GM12874 (cell line): Measurements from ENCODE around the gene LRRIQ3.

ENCODE experiments used
- TF ChIP-seq, protein P1 (sequence below): IDR thresholded peaks from 2 replicates; pipeline ENCODE4 v1.5.1; 2011; ENCODE audit warnings: low read depth, mild to moderate bottlenecking, control low read depth, low read length, moderate library complexity; ENCODE audit not compliant: insufficient read depth

Gene LRRIQ3

DNA sequence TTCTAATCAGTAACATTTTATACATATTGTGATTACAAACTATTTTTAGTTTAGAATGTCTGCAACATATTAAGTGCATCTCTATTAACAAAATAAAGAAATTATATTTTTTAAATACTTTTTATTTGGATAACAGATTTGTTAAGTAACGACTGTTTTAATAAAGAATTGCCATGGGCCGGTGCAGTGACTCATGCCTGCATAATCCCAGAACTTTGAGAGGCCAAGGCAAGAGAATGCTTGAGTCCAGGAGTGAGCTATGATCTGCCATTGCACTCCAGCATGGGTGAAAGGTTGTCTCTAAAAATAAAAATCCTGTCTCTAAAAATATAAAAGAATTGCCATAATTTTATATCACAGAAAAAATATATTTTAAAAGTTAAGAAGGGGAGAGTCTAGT, 4.1 kb downstream of the LRRIQ3 start:
- TF ChIP-seq, protein P1, sequence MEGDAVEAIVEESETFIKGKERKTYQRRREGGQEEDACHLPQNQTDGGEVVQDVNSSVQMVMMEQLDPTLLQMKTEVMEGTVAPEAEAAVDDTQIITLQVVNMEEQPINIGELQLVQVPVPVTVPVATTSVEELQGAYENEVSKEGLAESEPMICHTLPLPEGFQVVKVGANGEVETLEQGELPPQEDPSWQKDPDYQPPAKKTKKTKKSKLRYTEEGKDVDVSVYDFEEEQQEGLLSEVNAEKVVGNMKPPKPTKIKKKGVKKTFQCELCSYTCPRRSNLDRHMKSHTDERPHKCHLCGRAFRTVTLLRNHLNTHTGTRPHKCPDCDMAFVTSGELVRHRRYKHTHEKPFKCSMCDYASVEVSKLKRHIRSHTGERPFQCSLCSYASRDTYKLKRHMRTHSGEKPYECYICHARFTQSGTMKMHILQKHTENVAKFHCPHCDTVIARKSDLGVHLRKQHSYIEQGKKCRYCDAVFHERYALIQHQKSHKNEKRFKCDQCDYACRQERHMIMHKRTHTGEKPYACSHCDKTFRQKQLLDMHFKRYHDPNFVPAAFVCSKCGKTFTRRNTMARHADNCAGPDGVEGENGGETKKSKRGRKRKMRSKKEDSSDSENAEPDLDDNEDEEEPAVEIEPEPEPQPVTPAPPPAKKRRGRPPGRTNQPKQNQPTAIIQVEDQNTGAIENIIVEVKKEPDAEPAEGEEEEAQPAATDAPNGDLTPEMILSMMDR: no peak

DNA sequence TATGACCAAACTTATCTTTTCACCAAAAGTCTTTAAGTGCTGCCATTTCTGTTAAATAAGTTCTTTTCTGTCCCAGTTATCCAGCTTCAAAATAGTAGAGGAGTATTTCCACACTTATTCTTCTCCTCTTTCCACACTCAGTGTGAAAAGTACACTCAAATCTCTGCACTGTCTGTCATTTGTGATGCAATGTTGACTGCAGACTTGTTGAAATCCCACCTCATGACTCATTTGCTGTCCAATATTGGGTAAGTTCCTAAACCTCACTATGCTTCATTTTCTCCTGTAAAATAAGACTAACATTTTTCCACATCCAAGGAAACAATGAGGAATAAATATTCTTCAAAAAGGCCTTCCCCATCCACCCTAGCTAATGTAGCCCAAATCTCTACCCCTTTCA, 17.5 kb downstream of the LRRIQ3 start:
- TF ChIP-seq, protein P1: no peak

DNA sequence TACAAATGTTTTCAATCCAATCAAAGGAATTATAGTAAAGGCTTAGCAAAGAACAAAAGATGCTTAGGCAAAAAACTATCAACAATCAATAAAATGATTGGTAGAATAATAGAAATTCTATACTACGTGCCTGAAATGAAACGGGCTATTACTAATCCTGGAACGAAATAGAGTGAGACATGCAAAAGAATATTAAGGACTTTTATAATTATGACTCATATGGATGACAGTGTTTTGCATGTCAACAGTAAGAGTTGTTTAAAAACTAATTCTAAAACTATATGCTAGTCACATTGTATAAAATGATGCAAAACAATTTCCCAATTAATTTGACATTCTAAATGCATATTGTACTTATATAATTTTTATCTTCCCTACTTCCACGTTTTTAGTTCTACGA, 35.6 kb downstream of the LRRIQ3 start:
- TF ChIP-seq, protein P1: no peak

DNA sequence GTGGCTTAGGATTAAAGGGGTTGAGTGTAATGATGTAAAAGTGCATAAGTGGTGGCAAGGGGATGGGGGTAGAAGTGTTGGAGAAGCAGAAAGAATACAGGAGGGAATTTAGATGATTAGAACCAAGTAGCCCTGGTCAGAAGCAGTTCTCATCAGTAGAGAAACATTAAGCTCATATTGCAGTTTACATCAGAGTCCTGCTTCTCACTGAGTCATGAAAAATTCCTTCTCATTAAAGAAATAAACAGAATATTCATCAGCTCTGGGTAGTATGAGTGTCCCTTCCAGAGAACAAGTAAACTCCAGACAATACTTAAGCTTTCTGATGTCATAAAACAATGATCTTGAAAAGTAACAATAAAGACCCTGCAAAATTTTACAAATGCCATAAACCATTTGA, 36.5 kb downstream of the LRRIQ3 start:
- TF ChIP-seq, protein P1: no peak

DNA sequence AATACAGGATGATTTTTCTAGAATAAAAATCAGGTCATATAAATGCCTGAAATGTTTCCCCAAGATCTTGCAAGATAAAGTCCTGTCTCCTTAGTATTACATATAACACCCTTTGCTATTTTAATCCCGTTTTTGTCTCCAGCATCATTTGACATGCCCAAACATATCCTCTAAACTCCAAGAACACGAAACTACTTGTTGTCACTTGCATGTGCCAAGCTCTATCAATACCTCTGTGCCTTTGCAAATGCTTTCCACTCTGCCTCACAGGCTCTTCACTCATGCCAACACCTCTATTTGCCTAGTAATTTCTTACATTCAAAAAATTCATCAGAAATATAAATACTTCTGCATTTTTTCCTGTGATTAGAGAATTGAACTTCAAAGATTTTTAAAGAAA, 37.9 kb downstream of the LRRIQ3 start:
- TF ChIP-seq, protein P1: no peak

DNA sequence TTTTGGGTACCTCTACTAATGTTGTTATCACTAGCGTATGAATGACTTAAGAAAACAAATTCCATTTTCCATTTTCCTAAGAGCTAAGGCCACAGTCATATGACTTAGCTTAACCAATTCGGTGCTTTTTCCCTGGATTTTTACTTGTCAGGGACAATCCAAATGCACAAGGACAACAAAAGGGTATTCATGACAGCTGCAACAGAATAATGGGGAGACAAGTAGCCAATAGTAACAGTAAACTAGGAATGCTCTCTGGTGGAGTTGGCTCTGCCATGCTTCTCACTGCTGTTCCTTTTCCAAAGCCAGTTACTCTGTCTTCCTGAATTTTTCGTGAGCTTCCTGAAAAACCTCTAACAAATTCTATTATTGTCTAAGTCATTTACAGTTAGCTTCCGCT, 52.9 kb downstream of the LRRIQ3 start:
- TF ChIP-seq, protein P1: no peak

DNA sequence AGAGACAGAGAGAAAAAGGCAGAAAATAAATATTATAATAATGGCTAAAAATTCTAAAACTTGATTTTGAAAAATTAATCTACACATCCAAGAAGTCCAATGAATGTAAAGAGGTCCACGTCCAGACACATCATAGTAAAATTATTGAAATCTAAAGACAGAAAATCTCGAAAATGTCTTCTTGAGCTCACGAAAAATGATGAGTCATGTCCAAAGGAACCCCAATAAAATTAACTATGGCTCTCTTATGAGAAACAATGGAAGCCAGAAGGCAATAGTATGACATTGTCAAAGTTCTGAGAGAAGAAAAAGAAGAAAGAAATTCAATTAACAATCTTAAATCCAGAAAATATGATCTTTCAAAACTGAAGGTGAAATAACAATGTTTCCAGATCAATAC, 84.6 kb downstream of the LRRIQ3 start:
- TF ChIP-seq, protein P1: no peak

DNA sequence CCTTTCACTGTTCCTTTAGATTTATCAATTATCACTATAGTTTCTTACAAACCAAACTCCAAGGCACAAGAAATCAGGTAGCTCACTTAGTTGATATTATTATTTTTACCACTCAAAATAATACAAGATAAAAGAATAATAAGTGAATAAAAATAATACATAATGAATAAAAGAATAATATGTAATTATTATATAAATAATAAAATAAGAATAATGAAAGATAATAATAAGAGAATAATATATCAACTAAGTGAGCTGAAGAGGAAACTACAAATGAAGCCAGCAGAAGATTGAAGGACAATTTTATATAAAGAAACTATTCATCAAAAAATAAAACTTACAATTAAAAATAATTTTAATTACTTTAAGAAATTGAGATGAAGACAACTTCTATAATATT, 90.6 kb downstream of the LRRIQ3 start:
- TF ChIP-seq, protein P1: no peak
